Endometrium (tissue), 2 donors: ENCODE measurements around the gene RRBP1.

Experiments
- FAIRE-seq: peaks from 2 replicates; lab custom pipeline; 2012; peaks lifted over from hg19 to GRCh38; lab: Jason Lieb, UNC
- donor health status: control.
- donor health status: control.

Gene RRBP1, protein sequence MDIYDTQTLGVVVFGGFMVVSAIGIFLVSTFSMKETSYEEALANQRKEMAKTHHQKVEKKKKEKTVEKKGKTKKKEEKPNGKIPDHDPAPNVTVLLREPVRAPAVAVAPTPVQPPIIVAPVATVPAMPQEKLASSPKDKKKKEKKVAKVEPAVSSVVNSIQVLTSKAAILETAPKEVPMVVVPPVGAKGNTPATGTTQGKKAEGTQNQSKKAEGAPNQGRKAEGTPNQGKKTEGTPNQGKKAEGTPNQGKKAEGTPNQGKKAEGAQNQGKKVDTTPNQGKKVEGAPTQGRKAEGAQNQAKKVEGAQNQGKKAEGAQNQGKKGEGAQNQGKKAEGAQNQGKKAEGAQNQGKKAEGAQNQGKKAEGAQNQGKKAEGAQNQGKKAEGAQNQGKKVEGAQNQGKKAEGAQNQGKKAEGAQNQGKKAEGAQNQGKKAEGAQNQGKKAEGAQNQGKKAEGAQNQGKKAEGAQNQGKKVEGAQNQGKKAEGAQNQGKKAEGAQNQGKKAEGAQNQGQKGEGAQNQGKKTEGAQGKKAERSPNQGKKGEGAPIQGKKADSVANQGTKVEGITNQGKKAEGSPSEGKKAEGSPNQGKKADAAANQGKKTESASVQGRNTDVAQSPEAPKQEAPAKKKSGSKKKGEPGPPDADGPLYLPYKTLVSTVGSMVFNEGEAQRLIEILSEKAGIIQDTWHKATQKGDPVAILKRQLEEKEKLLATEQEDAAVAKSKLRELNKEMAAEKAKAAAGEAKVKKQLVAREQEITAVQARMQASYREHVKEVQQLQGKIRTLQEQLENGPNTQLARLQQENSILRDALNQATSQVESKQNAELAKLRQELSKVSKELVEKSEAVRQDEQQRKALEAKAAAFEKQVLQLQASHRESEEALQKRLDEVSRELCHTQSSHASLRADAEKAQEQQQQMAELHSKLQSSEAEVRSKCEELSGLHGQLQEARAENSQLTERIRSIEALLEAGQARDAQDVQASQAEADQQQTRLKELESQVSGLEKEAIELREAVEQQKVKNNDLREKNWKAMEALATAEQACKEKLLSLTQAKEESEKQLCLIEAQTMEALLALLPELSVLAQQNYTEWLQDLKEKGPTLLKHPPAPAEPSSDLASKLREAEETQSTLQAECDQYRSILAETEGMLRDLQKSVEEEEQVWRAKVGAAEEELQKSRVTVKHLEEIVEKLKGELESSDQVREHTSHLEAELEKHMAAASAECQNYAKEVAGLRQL (N-terminal part only)

DNA sequence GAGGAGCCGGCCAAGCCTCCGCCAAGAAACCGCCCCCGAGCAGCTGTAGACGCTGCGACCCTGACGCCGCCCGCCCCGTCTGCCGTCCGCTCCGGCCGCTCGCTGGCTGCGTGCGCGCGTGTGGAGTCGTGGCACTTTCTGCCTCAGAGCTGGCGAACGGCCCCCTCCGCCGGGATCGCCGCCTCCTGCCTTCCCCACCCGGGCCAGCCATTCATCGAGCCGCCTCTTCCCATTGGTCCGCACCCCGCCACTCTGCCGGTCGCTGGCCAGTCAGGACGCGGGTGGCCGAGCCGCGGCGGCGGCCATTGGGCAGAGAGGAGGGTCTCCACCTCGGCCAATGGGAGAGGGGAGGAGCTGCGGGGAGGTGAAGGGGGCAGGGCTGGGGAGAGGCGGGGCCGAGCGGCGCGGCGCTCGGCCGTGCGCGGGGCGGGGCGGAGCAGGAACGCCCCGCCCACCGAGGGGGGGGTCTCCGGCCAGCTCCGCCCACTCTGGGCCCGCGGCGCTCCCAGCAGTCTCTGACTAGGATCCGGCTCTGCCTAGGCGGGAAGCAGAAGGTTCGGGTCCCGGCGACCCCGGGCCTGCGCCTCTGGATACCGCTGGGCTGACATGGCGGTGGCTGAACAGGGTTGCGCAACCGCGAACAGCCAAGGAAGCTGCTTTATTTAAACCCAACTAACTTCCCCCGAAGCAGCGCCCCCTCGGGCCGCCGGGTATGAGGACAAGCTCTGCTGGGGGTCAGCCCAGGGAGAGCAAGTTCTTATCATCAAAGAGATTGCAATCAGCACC lies at the start of gene RRBP1:
RRBP1 (minus strand) TSS at position 140 of the 786 bp plus-strand sequence. CDS start 21,735 bp downstream, outside the sequence.
- peak; percentile 4 for FAIRE-seq

DNA sequence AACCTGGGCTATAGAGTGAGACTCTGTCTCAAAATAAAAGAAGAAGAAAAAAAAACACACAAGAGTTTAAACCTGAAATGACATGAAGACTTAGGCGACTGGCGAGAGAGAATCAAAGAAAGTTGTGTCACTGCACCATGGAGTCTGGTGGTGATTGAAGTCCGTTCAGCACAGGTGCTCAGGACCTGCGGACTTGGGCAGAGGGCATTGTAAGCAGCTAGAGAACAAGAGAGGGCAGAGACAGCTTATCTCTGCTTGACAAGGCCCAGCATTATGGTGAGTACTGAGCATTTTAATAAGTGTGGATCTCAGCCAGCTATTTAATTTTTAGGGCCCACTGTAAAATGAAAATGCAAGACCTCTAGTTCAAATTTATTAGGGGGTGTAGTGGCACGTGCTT lies 49.2 kb upstream of the RRBP1 start:
- no peak for FAIRE-seq

DNA sequence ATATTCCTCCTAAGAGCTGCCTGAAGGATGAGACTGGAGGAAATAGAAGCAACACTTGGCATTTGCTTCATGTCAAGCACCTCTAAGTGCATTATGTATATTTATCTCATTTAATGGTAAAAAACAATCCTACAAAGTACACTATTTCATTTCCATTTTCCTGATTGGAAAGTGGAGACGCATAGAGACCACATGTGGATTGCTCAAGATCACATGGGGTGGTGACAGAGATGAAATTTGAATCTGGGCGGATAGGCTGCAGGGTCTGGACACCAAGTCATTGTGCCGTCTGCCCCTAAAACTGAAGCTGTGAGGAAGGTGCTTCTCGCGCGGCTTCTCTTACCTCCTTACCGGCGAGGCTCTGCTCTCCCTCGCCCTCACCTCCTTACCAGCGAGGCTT lies 48.0 kb upstream of the RRBP1 start:
- no peak for FAIRE-seq

DNA sequence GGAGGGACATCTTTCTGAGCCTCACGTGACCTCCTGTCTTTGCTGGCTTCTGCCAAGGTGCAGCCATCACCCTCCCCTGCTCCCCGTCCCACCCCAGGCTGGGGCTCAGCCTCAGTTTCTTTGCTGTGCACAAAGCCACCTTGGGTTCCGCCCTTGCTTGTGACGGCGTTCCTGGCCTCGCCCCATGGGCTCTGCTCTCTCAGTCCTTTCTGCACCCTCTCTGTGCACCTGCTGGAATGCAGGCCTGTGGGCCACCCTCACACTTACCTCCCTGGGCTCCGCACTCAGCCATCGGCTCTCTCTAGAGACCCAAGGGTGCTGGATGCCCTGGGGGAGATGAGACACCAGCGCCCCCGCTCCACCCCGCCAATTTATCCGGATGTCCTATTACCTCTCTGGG lies 46.0 kb upstream of the RRBP1 start:
- no peak for FAIRE-seq

DNA sequence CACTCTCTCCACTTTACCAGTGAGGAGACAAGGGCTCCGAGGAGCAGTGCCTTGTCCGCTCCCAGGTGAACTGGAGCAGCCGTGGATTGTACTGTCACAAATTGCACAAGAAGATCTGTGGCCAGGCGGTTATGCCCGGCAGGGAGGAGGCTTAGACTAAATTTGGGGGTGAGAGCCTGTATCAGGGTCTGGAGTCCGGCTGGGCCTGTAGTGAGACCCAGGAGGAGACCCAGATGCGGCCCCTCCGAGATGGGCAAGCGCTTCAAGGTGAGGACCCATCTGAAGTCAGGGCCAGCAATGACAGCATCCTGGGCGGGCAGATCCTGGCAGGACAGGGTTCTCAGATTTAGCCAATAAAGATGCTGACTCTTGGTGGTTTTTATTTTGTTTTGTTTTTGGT lies 45.3 kb upstream of the RRBP1 start:
- FAIRE-seq, result no peak

DNA sequence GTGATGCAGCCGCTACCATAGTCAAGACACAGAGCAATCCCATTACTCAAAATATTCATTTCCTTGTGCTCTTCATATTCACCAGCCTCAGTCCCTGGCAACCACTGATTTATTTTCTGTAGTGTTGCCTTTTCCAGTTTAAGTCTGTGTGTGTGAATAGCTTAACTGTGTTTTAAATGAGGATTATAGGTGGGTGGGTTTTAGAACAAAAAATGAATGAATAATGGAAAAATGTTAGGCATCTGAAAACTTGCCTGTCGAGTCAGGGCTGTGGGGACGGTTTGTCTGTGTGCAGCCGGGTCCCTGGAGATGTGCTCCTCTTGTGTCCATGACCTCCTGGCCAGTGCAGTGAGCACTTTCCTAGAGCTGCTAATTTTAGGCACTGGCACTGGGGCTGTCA lies 44.9 kb upstream of the RRBP1 start:
- FAIRE-seq, result no peak

DNA sequence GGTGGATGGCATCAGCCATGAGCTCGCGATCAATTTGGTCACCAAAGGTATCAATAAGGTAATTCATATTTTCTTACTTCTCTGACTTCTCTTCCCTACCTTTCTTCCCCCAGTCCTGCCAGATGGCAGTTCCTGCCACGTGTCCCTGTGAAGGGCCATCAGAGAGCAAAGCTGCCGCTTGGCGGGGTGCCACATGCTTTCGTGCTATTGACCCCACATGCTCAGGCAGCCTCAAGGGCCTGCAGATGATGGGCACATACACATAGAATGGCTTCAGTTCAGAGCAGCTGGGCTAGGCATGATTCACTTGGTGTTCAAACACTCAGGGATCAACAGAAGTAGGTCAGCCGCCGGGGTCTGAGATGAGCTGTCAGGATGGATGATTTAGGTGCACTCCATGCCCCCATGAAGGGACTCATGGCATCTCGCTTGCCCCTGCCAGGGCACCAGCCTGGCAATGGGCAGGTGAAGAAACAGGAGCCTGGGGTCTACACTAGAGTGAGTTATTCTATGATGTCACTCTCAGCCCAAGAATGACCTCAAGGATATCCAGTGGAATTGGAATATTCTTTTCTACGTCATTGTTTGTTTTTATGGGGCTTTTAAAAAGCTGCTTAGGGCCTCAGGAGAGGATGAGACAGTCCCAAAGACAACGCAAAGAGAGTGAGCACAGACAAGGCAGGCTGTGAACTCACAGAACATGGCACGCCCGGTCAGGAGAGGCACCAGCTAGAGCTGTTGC lies 43.2 kb upstream of the RRBP1 start:
- FAIRE-seq, result no peak

DNA sequence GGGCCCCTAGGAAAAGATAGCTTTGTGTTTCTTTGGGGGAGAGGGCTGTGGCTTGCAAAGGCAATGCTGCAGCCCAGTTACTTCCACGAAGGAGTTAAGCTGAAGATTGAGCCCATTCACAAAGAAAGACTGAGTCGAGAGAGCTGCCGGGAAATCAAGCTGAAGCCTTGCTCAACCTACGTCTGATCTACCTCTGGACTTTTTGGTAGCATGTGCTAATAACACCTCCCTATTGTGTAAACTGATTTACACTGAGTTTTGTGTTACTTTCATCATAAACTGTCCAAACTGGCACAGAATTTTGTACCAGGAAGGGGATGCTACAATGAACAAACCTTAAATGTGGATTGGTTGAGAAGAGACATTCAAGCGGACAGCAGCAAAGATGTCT lies 41.3 kb upstream of the RRBP1 start:
- no peak for FAIRE-seq

DNA sequence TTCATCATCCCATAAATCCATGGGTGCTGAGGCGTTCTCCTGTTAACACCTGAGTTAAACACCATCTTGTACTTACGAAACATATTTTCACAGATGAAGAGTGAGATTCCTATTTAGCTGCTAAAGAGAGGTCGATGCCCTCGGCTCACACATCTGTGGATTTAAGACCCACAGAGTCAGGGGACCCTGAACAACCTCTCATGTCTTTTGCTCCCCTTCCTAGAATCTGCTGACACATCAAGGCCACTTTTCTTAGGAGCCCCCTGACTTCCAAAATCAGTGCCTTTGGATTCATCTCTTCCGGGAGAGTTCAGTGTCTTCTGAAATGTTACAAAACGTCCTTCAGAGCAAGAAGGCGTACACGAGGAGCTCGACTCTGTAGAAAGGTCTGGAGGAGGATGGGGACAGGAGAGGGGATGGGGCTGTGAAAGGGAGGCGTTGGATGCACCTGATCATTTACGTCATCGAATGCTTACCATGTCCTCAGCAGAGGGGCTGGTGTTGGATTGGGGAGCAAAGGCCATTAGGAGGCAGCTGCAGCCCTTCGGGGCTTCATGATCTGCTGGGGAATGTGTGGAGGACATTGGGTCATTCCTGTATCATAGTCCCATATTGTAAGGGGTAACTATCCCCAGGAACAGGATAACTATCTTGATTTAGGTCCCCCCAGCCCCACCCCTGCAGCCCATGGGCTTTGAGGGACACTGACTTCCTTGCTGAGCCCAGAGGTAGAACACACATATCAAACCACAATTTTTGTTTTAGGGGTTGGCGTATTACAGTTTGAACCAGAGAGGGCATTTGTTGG lies 40.7 kb upstream of the RRBP1 start:
- FAIRE-seq, result no peak

DNA sequence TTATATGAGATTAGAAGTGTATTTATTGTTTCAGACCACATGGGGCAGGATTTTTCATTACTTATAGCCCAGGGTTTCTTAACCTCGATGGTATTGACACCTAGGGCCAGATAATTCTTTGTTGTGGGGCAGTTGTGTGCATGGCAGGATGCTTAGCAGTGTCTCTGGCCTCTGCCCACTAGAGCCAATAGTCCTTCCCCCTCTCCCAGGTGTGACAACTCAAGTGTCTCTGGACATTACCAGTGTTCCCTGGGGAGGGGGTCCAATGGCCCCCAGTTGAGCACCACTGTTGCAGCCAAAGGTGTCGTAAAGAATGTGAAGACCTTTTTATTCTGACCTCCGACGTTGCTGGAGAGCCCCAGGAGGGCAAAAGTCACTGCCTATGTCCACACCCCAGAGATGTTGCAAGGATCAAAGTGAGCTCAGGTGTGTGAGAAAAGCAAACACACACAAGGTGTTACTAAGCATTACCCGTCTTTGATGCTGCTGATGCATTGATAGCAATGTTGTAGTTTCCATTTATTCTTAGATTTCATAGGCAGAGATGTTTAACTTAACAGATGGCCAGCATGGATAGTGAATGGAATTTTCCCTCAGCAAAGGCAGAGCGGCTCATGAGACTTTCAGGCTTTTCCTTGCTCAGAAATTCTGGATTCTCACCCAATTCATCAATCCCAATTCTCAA lies 39.9 kb upstream of the RRBP1 start:
- FAIRE-seq, result no peak

DNA sequence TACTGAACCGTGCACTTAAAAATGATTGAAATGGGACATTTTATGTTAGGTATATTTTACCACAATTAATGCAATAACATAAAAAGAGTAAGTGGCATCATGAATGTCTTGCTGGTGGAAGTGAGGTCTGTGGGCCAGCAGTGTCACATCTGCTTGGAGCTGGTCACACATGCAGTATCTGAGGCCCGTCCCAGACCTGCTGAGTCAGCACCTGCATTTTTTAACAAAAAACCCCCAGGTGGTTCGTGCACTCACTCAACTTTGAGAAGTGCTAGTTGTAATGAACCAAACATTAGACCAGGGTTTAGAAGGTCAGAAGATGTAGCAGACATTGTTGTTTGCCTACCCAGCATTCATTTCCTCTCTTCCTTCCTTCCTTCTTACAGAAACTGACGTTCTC lies 38.7 kb upstream of the RRBP1 start:
- FAIRE-seq, result no peak

DNA sequence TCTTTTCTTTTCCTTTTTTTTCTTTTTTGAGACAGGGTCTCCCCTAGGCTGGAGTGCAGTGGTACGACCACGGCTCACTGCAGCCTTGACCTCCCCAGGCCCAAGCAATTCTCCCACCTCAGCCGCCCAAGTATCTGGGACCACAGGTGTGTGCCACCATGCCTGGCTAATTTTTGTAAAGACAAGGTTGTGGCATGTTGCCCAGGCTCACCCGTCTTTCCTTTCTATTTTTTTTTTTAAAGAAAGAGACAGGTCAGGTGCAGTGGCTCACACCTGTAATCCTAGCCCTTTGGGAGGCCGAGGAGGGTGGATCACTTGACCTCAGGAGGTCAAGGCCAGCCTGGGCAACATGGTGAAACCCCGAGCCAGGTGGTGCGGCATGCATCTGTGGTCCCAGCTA lies 34.3 kb upstream of the RRBP1 start:
- no peak for FAIRE-seq

DNA sequence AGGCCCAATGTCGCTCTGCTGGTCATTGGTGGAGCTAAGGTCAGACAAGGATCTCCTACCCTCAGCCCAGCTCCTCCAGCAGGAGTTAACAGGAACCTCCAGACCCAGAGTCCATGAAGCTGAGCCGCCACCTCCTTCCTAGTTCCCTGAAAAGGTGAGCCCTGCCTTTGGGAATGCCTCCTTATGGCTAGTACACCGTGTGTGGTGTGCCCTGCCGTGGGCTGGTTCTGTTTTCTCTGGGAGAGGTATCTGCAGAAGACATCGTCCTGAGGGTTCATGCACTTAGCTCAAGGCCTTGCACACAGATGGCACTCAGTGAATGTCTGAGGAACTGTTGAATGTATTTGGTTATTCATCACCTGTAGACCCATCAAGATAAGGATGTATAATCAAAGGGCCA lies 33.0 kb upstream of the RRBP1 start:
- FAIRE-seq, result no peak

DNA sequence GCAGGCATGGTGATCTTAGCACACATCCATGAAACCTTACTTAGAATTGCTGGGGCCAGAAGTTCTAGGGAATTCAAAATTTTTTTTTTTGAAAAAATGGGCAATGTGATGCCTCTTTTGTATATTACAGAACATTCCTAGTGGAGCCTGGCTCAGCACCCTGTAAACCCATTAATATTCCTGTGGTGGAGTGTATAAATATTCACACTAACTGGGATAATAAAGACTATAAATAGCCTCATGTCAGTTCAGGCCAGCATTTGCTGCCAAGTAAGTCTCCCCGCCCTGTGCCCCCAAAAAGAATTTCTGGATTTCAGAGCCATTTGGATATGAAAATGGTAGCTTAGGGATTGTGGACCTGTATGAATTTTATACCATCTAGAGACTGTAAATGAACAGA lies 32.6 kb upstream of the RRBP1 start:
- FAIRE-seq, result no peak

DNA sequence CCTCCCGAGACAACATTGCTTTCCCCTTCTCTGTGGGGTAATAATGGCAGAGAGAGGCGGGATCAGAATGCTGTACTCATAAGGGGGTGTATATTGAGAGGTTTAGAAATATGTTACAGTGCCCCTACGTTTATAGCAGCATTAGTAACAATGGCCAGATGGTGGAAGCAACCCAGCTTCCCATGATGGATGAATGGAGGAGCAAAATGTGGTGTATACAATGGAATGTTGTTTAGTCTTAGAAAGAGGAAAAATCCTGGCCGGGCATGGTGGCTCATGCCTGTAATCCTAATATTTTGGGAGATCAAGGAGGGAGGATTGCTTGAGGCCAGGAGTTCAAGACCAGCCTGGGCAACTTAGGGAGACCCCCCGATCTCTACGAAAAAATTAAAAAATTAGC lies 30.7 kb upstream of the RRBP1 start:
- FAIRE-seq, result no peak

DNA sequence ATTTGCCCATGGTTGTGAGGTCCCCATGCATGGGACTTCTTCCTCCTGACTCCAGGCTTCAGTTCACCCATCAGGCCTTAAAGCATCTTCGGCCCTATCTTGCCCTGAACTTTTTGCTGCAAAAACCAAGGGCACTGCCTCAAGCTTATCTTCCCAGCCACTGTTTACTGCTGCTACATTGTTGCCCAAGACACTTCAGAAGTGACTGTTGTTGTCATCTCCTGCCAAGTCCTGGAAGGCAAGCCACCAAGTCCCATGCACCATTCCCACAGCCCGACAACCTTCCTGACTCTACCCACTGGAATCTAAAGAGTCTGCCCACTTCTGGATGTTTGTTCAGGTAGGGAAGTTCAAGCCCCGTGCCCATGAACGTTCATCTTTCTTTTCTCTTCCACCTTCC lies 30.2 kb upstream of the RRBP1 start:
- FAIRE-seq, result no peak

DNA sequence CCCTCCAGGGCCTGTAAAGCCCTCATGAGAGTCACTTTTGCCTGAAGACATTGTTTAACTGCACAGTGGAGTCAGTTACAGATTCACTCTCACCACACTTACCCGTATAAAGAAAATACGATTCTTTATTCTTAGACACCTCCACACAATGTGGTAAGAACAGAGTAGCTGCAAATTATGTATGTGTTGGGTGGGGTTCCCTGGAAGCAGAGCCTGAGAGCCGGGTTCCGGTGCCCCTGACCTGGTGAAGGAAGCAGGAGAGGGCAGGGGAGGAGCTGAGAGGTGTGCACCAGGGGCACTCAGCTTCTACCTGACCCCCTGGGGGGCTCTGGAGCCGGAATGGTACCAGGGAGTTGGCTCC lies 29.2 kb upstream of the RRBP1 start:
- no peak for FAIRE-seq

DNA sequence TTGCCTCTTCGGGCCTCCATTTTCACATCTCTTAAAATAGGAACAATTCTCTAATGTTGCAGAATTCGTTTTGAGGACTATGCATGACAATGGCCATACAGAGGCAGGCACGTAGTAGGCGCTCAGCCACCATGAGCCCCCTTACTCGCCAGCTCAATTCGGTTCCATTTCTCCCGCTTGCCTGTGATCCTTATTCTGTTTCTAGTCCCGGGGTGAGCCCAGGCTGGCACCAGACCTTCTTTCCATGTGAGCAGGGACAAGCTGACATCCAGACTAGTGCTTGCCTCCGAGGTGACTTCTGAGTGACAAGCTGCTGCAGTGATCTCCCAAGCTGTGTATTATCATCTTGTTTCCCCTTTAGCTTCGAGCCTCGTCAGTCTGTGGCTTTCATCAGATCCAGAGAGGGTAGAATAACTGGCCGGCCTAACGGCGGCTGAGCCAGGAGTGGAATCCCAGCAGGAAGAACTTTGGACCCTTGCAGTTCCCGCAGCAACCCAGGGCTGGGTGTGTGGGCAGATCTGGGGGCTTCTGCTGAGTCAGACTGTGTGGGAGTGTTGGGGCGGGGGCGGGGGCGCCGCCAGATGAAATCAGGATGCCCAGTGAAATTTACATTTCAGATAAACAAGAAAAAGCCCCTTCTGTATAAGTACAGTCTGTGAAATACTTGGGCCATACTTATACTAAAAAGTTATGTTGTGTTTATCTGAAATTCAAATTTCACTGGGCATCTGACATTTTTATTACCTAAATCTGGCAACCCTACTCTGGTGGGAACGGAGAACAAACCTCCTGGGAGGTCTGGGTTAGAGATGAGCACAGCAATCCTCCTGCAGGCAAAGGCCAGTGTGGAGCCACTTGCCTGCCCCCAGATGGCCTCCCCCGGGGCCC lies 28.6 kb upstream of the RRBP1 start:
- no peak for FAIRE-seq
